A673 (cell line): Measurements from ENCODE around the gene EXOC3L4. TPM values are rescaled to one million over a fixed set of nuclear protein-coding genes. Genes with fewer than 3 reads are reported as not detected.

Experiments used
- BruUV-seq: library from RNA; stranded (reverse); fragments of 400-500 nt; replicated peaks from 2 replicates; lab custom pipeline; 2021; lab: Mats Ljungman, UMichigan
- CTCF ChIA-PET: fragments of 300-600 bp; sonication (Branson Sonifier 250); formaldehyde crosslinking; loops from one replicate; lab custom pipeline; 2022; ENCODE audit warnings: antibody characterized with exemption; lab: Charles Lee
- POLR2A ChIA-PET: fragments of 300-600 bp; sonication (Branson Sonifier 250); formaldehyde crosslinking; loops from one replicate; lab custom pipeline; 2022; ENCODE audit warnings: antibody characterized with exemption; ENCODE audit not compliant: low non-redundant PET; lab: Charles Lee
- DNase-seq: peaks from one replicate; pipeline ENCODE4 v3.0.0-alpha.2; 2015; ENCODE audit warnings: low spot score
- H3K27ac ChIP-seq: fragments of 200-600 bp; sonication (generic); 2 replicates; pipeline ENCODE4 v1.5.1; 2016; ENCODE audit warnings: mixed run types, low read depth, mild to moderate bottlenecking, mixed read lengths, antibody characterized with exemption, low read length; ENCODE audit not compliant: poor library complexity, severe bottlenecking
- H3K27me3 ChIP-seq: fragments of 200-600 bp; sonication (generic); replicated peaks from 2 replicates; pipeline ENCODE4 v1.6.1; 2017; ENCODE audit warnings: mixed run types, low read depth, mild to moderate bottlenecking, mixed read lengths, antibody characterized with exemption, low read length; ENCODE audit not compliant: insufficient read depth, poor library complexity
- H3K36me3 ChIP-seq: fragments of 200-600 bp; sonication (generic); 2 replicates; pipeline ENCODE4 v1.6.1; 2016; ENCODE audit warnings: mixed run types, mild to moderate bottlenecking, mixed read lengths, antibody characterized with exemption, low read length; ENCODE audit not compliant: insufficient read depth, poor library complexity, severe bottlenecking
- H3K4me1 ChIP-seq: fragments of 200-600 bp; sonication (generic); 2 replicates; pipeline ENCODE4 v1.6.1; 2017; ENCODE audit warnings: mixed run types, mild to moderate bottlenecking, mixed read lengths, antibody characterized with exemption, low read length; ENCODE audit not compliant: insufficient read depth, poor library complexity, severe bottlenecking
- H3K4me3 ChIP-seq: fragments of 200-600 bp; sonication (generic); 2 replicates; pipeline ENCODE4 v1.5.1; 2016; ENCODE audit warnings: low read depth, mixed run types, mild to moderate bottlenecking, mixed read lengths, low read length; ENCODE audit not compliant: poor library complexity, severe bottlenecking
- H3K9me3 ChIP-seq: fragments of 200-600 bp; sonication (generic); 2 replicates; pipeline ENCODE4 v1.6.1; 2016; ENCODE audit warnings: mixed run types, low read depth, mild to moderate bottlenecking, mixed read lengths, antibody characterized with exemption, low read length; ENCODE audit not compliant: poor library complexity, severe bottlenecking
- EZH2 ChIP-seq: fragments of 200-600 bp; sonication (generic); IDR thresholded peaks from 2 replicates; pipeline ENCODE4 v1.6.1; 2017; ENCODE audit warnings: borderline replicate concordance, low read depth, mild to moderate bottlenecking, mixed read lengths, antibody characterized with exemption, low read length; ENCODE audit not compliant: poor library complexity, severe bottlenecking
- intact Hi-C: fragments of 100-400 bp; cut with micrococcal nuclease; formaldehyde crosslinking; loops from one replicate; pipeline ENCODE4 v1.10.0; 2022; ENCODE audit not compliant: unreplicated experiment
- total RNA-seq: library from RNA; stranded (reverse); gene quantifications from 2 replicates; pipeline ENCODE4 v1.2.3, GENCODE V29; 2021
- TF ChIP-seq, protein P1 (sequence below): fragments of 300-800, 200-600 bp; sonication (generic); conservative IDR thresholded peaks from 2 replicates; pipeline ENCODE4 v1.5.1; 2017; ENCODE audit warnings: low read depth, mild to moderate bottlenecking, antibody characterized with exemption, low read length, moderate library complexity, mixed read lengths

The EXOC3L4 gene
- total RNA-seq, 1 experiment from 2014 or later, result not detected

DNA sequence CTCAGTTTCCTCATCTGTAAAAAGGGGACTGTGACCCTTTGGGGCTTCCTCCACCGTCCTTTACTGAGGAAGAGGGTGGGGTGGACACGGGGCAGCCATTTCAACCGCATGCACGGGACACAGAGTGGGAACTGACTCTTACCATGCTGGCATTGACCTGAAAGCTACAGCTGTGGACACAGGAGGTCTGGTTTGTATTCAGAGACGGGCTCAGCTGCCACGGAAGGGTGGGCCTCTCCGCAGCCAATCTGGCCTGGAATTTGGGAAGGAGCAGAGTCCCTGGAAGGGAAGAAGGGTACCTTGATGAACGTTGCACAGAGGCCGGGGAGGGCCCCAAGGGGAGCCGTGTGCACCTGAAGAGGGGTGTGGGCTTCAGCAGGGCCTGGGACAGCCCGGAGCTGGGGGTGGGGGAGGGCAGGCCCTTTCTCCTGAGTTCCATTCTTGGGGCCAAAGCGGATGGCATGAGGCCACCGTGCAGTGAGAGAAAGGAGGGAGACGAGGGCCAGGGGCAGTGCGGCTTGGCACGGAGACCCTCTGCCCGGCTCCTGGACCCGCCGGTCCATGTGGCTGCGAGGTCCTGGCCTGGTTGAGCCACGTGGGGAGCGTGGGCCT, 43.3 kb downstream of the EXOC3L4 start:
- intact Hi-C loops, result no loop called here
- no peaks in the 10 kb centered on the region for H3K36me3 ChIP-seq
- no peaks in the 10 kb centered on the region for H3K9me3 ChIP-seq
- POLR2A ChIA-PET, result no interaction called here
- H3K27ac ChIP-seq, result no peak overlapping the region
- no peak for TF ChIP-seq EZH2
- TF ChIP-seq, protein P1, sequence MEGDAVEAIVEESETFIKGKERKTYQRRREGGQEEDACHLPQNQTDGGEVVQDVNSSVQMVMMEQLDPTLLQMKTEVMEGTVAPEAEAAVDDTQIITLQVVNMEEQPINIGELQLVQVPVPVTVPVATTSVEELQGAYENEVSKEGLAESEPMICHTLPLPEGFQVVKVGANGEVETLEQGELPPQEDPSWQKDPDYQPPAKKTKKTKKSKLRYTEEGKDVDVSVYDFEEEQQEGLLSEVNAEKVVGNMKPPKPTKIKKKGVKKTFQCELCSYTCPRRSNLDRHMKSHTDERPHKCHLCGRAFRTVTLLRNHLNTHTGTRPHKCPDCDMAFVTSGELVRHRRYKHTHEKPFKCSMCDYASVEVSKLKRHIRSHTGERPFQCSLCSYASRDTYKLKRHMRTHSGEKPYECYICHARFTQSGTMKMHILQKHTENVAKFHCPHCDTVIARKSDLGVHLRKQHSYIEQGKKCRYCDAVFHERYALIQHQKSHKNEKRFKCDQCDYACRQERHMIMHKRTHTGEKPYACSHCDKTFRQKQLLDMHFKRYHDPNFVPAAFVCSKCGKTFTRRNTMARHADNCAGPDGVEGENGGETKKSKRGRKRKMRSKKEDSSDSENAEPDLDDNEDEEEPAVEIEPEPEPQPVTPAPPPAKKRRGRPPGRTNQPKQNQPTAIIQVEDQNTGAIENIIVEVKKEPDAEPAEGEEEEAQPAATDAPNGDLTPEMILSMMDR, result no peak
- H3K4me3 ChIP-seq, result no peak overlapping the region
- peaks cover under 1% of the 10 kb centered on the region for H3K4me1 ChIP-seq
- CTCF ChIA-PET, result no interaction called here
- no peak for DNase-seq
- BruUV-seq, result no TSS peak
- no peaks in the 10 kb centered on the region for H3K27me3 ChIP-seq

DNA sequence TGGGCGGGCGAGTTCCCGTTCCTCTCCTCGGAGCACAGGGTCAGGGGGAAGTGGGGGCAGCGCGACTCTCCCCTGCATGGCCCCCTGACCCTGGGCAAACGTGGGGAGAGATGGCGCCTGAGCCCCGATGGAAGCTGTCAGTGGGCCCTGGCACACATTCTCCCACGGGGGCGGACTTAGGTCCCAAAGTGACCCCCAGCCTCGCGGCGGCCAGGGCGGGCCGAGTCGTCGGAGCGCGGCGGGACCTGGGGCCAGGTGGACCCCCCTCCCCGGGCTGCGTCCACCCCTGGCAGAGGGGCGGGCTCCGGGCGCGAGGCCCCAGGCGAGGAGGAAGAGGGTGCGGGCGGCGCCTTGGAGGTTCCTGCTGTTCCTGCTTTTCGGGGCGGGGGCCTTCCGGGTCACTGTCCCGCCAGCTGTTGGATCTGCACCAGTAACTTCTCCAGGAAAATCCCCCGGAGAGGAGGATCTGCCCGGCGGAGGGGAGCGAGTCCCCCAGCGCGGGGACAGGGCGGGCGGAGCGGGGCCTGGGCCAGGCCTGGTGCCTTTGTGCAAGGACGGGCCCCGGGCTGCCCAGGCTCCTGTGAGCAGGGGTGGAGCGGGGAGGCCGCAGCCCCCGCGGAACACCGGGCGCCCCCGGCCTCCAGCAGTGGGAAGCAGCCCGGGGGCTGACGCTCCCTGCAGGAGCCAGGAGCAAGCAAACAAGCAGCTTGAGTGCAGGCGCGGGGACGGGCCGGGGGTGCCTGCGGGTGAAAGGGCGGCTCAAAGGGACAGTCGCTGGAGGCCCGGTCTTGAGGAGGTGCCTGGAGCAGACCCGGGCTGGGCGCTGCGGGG, 44.0 kb downstream of the EXOC3L4 start:
- TF ChIP-seq, protein P1, result no peak
- TF ChIP-seq EZH2, result no peak
- H3K27me3 ChIP-seq, result no peaks in the 10 kb centered on the region
- no TSS peak for BruUV-seq
- H3K4me1 ChIP-seq, result no peaks in the 10 kb centered on the region
- H3K4me3 ChIP-seq, result no peak overlapping the region
- H3K9me3 ChIP-seq, result no peaks in the 10 kb centered on the region
- DNase-seq, result no peak
- POLR2A ChIA-PET, result no interaction called here
- H3K36me3 ChIP-seq, result no peaks in the 10 kb centered on the region
- intact Hi-C loops, result no loop called here
- H3K27ac ChIP-seq, result no peak overlapping the region
- CTCF ChIA-PET, result no interaction called here

DNA sequence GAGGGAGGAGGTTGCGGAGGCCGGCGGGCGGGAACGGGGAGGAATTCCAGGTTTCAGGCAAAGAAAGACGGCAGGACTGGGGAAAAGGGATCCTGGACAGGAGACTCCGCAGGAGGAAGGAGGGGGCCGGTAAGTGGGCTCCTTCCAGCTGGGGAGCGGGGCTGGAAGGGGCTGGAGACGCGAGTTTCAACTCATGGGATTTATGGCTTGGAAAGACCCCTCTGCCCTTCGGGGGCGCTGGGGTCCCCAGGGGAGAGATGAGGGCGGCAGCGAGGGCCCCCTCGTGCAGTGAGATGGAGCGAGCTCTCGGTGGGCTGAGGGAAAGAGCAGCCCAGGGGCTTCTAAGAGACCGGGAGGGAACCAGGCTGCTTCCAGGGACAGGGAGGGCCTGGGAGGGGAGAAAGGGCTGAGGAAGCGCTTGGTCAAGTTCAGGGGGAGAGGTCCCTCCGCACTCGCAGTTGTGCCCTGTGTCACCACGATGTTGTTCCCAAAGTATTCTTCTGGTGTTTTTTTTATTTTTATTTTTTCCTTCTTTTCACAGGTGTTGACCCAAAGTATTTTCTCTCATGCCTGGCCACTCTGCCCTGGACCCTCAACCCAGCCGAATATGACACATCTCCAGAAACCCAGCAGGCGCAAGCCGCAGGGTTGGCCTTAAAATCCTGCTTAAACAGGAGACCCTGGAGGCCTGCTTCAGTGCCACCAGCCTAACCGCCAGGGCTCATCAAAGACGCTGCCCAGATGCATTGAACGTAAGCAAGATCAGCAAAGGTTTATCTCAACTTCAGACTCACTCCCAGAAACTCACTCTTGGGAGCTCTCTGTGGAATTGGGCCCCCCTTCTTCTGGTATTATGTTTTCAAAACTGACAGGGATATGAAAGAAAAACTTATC, 44.9 kb downstream of the EXOC3L4 start:
- CTCF ChIA-PET, result no interaction called here
- H3K27ac ChIP-seq, result no peak overlapping the region
- BruUV-seq, result no TSS peak
- POLR2A ChIA-PET, result interaction anchor here (0.6 kb wide), 1 partner anchor 78 kb away, joined by 3 read pairs; no protein-coding TSS in a partner anchor
- H3K27me3 ChIP-seq, result no peaks in the 10 kb centered on the region
- TF ChIP-seq, protein P1, result no peak
- TF ChIP-seq EZH2, result no peak
- no peaks in the 10 kb centered on the region for H3K9me3 ChIP-seq
- intact Hi-C loops, result no loop called here
- DNase-seq, result no peak
- H3K4me1 ChIP-seq, result no peaks in the 10 kb centered on the region
- no peak overlapping the region for H3K4me3 ChIP-seq
- H3K36me3 ChIP-seq, result no peaks in the 10 kb centered on the region
